Measurements from ENCODE around the gene UNC93B1.

The UNC93B1 gene

DNA sequence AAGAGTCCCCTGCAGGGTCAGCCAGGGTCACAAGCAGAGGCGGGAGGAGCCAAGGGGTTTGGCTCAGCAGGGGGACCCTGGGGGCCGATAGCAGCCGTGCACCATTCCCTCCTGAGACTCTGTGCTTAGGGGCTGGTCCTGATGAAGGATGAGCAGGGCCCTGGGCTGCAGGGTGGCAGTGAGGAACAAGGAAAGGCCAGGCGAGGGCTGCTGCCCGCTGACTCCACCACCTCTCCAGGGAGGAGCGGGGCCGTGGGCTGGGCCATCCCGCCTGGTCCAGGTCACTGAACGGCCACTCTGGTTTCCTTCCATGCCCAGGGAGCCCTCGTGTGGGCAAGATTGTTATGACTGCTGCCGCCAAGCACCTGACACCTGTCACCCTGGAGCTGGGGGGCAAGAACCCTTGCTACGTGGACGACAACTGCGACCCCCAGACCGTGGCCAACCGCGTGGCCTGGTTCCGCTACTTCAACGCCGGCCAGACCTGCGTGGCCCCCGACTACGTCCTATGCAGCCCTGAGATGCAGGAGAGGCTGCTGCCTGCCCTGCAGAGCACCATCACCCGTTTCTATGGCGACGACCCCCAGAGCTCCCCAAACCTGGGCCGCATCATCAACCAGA, 17.4 kb upstream of the UNC93B1 start:
- DNase-seq = no peak

DNA sequence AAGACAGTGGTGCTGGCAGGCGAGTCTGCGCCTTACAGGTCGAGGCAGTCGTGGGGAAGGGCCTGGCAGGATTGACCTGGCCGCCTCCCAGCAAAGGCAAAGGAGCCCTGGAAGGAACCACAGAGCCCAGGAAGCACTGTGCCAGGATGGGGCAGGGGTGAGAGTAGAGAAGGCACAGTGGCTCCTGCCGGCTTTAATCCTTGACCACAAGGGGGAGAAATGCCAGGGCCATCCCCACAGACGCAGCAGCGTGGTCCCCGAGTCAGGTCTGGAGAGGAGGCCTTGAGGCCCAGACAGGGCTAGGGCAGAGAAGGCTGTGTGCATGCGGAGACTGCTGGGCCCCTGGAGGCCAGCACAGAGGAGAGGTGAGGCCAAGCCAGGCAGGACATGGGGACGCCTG, 16.7 kb upstream of the UNC93B1 start:
- no peak for DNase-seq

DNA sequence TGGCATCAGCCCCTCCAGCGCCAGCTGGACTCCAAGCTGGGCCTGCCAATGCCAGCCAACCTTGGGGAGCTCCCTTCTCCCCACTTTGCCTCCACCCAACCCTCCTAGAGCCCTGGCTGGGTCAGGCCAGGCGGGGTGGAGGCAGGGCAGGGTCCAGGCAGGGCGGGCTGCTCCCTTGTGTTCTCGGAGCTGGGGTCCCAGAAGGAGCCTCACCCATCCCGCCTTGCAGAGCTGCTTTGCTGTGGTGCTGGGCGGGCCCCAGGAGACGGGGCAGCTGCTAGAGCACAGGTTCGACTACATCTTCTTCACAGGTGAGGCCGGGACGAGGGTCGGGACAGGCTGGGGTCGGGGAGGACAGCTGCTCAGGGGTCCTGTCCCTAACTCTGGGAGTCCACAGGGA, 15.6 kb upstream of the UNC93B1 start:
- no peak for DNase-seq

DNA sequence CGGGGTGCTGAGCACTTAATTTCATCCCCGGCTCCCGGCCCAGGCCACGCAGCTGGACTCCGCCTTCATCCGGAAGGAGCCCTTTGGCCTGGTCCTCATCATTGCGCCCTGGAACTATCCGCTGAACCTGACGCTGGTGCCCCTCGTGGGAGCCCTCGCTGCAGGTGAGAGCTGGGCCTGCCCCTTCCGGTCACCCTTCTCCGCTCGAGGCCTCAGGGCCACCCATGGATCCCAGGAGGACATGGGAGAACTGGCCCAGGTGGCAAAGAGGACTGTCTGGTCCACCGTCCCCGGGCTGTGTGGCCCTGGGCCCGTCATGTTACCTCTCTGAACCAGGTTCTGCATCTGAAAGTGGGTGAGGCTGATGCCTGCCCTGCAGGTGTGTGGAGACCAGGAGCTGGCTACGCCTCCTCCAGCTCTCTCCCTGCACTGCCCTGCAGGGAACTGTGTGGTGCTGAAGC, 14.9 kb upstream of the UNC93B1 start:
- DNase-seq = no peak

DNA sequence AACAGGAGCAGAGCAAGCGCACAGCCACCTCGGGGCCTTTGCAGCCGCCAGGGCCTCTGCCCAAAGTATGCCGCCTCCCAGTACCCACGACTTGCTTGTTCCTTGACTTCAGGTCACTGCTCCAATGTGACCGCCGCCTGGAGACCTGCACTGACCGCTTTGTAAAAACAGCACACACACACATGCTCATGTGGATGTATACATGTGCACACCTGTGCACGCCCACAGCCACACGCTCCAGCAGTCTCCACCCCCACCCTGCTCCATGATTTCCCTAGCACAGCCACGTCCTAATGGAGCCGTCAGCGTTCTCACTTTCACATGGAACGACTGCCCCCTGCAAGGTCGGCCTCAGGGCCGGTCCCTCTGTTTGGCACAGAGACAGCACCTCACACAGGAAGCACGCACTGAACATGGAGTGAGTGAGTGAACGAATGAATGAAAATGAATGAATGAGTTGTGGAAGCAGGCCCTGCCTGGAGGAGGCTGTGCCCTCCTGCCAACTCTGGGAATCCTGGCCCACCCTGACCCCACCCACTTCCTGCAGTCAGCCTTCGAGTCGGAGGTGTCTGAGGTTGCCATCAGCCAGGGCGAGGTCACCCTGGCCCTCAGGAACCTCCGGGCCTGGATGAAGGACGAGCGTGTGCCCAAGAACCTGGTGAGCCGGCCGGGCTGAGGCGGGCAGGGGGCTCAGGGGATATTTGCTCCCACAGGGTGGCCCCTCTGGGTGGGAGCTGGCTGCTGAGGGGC, 14.3 kb upstream of the UNC93B1 start:
- no peak for DNase-seq

DNA sequence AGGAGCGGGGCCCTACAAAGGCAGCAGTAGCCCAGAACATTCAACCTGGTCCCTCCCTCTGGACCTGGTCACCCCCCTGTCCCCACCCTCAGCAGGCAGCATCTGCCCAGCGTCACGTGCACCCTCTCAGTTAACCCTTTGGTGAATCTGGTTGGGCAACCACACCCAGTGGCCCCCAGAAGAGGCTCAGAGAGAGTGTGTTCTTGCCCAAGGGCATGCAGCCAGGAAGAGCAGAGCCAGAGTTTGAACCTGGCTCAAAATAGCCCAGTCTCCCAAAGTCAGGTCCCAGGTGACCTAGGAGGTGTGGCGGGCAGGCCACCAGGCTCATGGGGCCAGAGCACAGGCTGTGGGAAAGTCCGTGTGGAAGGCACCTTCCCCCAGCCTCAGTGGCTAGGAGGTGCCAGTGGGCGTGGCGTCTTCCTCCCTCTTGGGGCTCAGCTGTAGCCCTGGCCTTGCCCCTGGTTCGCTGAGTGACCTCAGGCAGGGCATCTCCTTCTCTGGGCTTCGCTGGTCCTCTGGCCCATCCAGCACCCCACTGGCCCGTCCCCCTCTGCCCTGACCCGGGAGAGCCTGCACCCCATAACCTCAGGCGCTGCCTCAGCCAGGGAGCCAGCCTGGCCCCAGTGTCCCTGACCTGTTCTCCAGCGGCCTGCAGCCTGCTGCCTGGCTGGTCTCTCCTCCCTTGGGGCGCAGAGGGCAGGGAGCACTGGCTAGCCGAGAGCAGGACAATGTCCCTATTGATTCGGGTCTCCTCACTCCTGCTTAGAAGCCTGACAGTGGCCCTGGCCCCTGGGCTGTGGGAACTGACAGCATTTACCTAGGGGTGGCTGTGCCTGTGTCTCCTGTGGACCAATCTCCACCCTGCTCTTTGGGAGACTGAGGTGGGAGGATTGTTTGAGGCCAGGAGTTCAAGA, 13.3 kb upstream of the UNC93B1 start:
- DNase-seq = no peak

DNA sequence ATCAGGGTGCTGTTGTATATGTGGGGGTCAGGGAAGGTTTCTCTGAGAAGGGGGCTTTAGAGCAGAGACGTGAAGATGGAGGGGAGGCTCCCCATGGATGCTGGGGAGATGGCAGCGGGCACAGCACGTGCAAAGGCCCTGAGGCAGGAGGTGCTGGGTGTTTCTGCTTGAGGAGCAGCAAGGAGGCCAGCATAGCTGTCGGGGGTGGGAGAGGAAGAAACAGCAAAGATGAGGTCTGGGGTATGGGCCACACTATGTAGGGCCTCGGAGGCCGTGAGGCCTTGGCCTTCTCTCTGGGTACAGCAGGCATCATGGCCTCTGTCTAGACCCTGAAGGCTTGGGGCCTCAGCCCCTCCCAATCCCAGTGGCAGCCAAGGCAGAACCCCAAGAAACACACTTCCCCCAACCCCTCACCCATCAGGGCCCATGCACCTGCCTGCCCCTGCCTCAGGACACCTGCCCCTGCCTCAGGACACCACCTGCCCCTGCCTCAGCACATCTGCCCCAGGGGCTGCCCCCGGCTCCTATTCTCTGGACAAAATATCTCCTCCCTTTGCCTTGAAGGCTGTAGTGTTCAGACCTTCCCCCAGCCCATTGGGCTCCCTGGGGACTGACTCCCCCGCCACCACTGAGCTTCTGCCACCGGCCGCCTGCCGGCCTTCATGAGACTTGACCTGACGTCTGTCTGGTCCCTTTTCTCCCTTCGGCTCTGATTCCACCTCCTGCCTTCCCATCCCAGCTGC, 12.4 kb upstream of the UNC93B1 start:
- no peak for DNase-seq

DNA sequence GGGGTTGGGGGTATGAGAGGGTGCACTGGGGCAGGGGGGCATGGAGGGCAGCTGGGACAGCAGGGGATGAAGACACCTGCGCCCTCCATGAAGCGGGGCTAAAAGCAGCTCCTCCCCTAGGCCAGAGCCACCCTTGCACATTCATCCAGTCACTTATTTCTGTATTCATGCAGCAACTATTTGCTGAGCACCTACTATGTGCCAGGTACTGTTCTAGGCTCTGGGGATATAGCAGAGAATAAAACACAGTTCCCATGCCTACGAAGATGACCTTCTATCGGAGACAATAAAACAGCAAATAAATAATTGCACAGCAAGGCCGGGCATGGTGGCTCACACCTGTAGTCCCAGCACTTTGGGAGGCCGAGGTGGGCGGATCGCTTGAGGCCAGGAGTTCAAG, 11.6 kb upstream of the UNC93B1 start:
- DNase-seq = no peak

DNA sequence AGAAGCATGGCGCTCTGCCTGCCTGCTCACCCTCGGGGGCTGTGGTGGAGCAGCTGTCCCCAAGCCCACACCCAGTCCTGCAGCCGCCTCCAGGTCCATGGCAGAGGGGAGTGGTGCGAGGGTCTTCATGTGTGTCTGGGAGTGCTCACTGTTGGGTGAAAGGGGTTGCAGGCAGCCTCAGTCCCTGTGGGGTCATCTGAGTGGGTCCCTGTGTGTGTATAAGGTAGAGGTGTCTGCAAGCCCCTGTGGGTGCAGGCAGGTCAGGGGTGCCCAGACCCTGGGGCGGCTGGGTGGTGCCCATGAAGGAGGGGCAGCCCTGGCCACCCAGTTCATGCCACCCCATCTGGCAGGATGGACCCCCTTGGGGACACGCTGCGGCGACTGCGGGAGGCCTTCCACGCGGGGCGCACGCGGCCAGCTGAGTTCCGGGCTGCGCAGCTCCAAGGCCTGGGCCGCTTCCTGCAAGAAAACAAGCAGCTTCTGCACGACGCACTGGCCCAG, 11.1 kb upstream of the UNC93B1 start:
- DNase-seq = no peak

DNA sequence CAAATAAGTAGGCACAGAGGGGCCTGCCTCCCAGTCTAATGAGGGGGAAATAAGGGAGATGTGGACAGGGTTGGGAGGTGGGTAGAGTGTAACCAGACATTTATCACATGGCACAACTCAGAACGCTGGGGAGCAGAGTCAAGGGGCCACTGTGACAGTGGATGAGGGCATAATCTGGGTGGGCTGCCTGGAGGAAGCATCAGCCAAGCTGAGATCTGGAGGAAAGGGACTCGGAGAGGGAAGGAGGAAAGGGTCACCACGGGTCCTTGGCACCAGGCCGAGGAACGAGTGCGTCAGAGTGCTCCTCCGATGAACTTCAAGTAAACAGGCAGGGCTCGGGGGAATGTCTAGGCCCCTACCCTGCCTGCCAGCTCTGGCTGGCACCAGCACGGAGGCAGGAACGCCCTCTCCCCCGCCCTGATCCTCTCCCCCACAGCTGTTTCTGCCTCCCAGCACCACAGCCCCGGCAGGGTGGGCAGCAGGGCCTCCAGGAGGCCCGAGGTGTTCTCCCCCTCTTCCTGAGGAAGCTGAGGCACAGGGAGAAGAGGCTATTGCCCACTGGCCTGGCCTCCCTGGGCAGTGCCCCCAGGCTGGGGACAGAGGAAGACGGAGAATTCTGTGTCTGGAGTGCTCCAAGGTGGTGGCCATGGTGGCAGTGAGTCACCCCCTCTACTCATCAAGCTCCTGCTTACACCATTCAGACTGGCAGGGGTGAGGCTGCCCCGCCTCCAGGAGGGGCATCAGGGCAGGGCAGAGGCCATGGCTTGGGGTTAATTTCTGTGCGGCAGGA, 10.5 kb upstream of the UNC93B1 start:
- no peak for DNase-seq

DNA sequence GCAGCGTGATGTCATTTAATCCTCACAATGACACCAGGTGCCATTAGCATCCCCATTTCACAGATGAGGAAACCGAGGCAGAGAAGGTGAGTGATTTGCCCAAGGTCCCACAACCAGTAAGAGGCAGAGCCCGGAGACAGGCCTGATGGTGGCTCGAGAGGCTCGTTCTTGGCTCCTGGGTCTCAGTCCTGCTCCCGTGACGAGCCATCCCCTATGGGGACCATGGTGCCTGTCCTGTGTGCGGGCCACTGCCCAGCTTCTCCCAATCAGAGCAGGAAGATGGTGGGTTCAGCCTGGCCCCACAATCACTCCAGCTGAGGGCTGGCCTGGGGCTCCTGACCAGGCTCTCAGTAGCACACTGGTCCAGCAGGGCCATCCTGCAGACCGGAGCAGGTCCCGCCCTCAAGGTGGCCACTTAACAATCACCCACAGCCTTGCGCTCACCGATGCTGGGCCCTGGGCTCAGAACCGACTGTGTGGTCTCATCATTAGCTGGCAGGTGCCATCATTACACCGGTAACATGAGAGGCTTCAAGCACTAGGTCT, 9.8 kb upstream of the UNC93B1 start:
- DNase-seq = no peak

DNA sequence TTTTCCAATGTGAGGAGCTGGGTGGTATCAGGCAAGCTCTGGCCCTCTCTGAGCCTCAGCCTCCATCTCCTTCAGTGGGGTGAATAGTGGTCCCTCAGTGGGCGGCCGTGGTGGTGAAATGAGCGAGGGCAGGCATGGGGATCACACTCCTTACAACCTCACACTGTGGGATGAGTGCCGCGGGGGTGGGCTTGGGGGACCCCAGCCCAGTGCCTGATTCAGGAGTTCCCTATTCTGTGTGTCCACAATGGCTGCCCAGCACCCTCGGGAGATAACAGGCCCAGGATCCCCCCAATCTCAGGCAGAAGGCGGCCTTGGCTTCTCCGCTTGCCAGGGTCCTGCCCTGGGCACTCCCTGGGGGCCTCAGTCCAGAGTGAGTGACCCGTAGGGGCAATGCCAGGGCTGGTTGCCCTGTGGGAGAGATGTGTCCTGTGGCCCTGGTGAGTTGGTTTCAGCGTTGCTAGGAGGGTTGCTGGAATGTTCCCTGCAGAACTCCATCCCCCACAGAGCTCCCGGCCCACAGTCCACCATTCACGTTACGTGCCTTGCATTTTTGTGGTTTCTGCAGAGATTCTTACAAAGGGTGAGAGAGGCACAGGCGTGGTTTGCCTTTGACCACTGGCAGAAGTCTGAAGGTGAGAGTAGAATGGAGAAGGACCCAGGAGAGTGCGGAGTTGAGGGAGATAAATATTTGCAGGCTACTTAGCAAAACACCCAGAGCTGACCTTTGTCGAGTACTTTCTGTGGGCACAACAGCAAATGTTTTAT, 9.1 kb upstream of the UNC93B1 start:
- DNase-seq = no peak

DNA sequence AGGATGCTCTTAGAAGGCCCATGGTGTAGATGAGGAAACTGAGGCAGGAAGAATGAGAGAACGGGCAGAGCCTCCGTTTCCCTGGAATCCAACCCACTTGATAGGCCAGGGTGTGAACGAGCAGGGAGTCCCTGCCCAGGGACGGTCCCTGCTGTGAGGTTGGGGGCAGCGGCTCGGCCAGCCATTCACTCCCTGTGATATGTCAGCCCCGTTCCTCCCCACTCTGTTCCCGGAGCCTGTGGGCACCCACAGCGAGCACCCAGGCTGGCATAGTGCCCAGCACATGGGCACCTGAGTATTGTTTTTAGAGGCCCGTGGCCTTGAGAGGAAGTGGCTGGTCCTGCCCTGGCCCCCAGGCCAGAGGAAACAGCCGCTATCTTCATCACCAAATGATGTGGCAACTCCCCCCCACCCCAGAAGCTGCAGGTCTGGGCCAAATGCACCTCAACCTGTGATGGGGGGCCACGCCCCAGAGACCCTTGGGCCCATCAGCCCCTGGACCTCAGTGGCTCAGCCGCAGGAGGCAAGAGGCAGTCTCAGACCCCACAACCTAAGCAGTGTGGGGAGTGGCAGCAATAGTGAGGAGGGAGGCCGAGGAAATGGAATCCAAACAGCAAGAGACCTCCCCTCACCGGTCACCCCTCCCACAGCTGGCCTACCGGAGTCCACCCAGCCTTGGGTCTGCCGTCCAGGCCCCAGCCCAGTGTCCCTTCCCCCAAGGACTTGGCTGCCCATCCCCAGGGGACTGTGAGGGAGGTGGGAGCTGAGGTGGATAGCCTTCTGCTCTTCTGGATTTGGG, 8.3 kb upstream of the UNC93B1 start:
- no peak for DNase-seq

DNA sequence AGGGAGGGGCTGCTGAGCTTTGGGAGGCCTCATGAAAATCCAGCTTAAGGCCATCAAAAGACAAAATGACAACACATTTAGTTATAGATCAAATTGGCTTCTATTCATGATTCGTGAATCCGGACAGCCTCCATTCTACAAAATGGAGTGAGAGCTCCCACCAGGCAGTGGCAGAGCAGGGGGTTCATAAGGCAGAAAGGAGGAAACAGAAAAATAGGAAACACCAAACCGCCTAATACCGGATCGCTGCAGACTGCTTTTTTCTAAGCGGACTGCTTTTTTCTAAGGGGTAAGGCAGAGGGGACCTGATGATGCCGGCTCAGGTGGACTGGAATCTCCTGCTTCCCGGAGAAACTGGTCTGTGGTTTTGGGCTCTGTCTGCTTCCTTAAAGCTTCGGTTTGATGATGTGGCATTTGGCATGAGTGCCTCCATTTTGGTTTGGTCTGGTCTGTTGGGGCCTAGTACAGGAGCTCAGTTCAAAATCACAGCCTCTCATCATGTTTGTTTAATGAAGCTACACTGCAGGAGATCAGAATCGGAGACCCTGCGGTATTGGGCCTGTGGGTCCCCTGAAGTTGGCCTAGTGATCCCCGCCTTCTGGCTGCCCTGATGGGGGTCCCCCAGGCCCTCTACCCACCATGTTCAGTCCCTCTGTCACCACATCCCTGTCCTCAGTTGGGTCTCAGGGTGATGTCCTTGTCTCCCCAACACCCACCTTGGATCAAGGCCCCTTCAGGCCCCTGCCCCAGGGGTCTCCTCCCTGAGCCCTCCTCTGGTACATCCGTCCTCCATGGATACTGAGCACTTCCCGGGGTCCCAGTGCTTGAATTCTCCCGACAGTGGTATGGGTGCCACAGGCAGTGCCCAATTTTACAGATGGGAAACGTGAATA, 7.4 kb upstream of the UNC93B1 start:
- no peak for DNase-seq

DNA sequence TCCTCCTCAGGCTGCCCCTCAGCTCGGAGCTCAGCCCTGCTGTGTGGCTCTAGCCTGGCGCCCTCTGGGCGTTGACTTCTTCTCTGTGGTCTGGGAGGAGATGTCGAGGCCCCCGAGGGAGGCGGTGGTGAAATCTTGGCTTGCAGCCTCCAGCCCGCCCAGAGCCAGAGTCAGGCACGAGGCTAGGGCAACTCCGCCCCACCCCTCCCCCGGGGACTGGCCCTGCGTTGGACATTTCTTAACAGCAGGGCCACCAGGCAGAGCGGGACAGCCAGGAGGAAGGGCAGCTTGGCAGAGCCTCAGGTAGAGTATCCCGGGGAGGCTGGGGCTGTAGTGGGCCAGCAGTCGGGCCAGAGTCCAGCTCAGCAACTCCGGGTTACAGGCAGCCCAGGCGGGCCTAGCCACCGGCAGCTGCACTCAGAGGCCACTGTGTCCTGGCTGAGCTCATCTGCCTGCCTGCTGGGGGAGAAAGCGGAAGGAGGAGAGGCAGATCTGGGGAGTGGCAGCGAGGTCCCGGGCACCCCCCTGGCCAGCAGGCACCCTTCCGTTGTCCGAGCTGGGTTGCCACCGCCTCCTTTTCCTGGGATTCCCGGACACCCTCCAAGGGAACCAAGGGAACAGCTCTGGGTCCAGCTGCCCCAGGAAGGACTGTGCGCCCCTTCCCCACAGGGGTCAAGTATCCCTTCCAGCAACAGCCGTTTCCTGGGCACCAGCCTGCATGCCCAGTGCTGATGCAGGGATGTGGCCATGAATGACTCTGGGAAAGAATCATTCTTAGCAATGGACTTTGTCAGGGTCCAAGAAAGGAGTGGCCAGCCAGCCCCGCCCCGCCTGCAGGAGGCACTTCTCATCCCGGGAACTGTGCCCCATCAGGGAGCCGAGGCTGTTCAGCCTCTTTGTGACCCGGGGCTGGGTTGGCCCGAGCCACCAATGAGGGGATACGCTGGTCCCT, 6.5 kb upstream of the UNC93B1 start, which contains the start of gene ALDH3B1:
Gene ALDH3B1 (plus strand): TSS at position 238 of the 952 bp plus-strand sequence. CDS start 4,971 bp downstream, outside the sequence.
- DNase-seq = no peak

DNA sequence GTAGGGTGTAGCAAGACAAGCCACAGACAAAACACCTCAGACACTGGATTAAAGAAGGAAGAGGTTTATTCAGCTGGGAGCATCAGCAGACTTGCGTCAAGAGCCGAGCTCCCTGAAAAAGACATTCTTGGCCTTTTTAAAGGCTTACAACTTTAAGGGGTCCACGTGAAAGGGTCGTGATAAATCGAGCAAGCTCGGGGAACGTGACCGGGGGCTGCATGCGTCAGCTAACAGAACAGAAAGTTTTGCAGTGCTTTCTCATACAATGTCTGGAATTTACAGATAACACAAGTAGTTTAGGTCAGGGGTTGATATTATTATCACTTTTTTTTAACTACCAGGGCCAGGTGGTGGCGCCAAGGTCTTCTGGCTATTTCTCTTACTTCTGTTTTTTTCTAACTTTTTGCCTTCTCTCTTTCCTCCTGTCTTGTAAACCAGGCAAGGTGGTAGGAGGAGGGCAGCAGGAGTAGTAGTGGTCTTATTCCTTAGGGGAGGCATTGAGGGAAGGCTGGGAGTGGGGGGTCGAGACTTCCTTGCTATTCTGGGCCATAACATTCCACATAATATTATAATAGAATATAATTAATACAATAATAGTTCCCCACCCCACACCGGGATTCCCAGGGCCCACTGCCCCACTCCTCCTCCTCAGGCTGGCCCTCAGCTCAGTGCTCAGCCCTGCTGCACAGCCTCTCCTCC, 5.6 kb upstream of the UNC93B1 start:
- no peak for DNase-seq

Measured in retina (tissue), 1 donor.